Astrocyte of the spinal cord (primary cell): ENCODE results near the gene MLNR.
A peak's percentile ranks its signal among the peaks of the same experiment; 100 is the strongest.

Experiments
- DNase-seq: peaks from one replicate; pipeline ENCODE4 v3.0.0; 2011; ENCODE audit warnings: low read depth, low spot score
- H3K4me3 ChIP-seq: 2 replicates; pipeline ENCODE4 v1.5.1; 2011; ENCODE audit warnings: low read depth, mild to moderate bottlenecking, low read length, moderate library complexity
- in situ Hi-C: cut with HindIII; loops from 2 replicates; pipeline ENCODE4 v1.10.0; 2017; ENCODE audit warnings: low sequenced_read_pairs
- TF ChIP-seq, protein P1 (sequence below): IDR thresholded peaks from 2 replicates; pipeline ENCODE4 v1.5.1; 2012; ENCODE audit warnings: low read depth, mild to moderate bottlenecking, low read length, inconsistent platforms

The MLNR gene

DNA sequence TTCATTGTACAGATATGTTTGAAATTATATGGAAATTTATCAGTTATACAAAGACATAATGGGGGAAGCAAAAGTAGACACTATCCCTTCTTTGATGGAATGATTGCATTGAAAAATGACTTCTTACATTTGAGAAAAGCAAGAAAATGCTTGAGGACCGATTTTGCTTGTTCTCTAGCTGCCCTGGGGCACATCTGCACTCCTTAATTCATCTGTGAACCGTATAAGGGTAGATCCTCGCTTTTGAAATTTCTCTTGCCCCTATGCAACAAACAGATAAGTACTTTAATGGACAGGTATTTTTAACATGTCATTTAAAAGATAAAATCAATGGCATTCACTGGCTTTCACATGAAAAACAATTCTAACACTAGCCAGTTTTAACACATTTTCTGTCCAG, 13.5 kb upstream of the MLNR start:
- in situ Hi-C loops = no loop called here
- TF ChIP-seq, protein P1, sequence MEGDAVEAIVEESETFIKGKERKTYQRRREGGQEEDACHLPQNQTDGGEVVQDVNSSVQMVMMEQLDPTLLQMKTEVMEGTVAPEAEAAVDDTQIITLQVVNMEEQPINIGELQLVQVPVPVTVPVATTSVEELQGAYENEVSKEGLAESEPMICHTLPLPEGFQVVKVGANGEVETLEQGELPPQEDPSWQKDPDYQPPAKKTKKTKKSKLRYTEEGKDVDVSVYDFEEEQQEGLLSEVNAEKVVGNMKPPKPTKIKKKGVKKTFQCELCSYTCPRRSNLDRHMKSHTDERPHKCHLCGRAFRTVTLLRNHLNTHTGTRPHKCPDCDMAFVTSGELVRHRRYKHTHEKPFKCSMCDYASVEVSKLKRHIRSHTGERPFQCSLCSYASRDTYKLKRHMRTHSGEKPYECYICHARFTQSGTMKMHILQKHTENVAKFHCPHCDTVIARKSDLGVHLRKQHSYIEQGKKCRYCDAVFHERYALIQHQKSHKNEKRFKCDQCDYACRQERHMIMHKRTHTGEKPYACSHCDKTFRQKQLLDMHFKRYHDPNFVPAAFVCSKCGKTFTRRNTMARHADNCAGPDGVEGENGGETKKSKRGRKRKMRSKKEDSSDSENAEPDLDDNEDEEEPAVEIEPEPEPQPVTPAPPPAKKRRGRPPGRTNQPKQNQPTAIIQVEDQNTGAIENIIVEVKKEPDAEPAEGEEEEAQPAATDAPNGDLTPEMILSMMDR = no peak
- H3K4me3 ChIP-seq = no peak overlapping the region
- no peak for DNase-seq

DNA sequence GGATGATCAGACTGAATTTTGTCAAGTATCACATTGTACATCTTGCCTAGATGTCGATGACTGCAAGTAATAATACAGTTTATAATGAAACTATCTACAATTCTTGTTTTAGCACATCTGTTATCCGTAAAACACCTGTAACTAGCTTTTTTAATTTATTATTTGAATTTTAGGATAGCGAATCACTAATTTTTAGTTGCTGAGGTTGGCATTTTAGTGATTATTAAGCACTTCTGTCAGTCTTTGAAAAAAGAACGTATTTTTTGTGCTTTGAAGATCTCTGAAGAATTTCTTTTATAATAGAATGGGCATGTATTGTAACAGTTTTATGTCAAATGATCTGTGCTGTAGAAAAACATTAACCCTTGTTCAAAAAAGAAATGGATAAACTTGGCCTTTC, 11.5 kb upstream of the MLNR start:
- TF ChIP-seq, protein P1 = no peak
- in situ Hi-C loops = no loop called here
- no peak overlapping the region for H3K4me3 ChIP-seq
- DNase-seq = no peak

DNA sequence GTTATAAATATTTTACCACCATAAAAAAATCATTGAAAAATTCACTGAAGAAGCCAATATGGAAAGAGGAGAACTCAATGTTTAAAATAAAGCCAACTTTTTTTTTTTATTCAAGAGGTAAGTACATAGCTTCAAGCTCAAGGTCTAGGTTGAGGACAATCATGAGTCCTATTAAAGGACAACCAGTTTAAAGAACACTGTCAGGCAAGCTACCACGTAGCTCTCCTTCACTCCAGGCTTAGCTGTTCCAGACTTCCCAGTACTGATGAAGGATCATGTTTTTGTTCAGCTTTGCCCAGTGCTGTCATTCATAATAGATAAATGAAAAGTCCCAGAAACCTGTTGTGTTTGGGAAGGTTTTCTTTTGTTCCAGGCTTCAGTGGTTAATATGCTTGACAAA, 10.0 kb upstream of the MLNR start:
- no peak for DNase-seq
- in situ Hi-C loops = no loop called here
- H3K4me3 ChIP-seq = no peak overlapping the region
- TF ChIP-seq, protein P1 = no peak

DNA sequence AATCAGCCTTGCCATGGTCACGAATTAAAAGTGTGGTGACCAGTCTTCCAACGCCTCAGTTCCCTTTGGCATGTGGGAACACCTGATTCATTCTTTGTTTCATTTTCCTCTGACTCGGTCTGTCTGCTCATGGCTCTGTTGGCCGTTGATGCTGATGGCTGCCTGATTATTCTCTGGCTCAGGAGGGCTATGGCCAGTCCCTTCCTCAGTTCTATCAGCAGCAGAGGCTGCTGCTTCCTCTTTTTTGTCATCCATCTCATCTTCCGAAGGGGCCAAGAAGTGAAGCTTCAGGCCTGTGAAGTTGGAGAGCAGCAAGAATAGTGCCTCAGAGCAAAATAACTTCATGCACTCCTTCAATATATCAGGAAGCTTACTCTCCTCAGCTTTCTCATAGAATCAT, 9.5 kb upstream of the MLNR start:
- H3K4me3 ChIP-seq = no peak overlapping the region
- in situ Hi-C loops = no loop called here
- no peak for DNase-seq
- TF ChIP-seq, protein P1 = no peak

DNA sequence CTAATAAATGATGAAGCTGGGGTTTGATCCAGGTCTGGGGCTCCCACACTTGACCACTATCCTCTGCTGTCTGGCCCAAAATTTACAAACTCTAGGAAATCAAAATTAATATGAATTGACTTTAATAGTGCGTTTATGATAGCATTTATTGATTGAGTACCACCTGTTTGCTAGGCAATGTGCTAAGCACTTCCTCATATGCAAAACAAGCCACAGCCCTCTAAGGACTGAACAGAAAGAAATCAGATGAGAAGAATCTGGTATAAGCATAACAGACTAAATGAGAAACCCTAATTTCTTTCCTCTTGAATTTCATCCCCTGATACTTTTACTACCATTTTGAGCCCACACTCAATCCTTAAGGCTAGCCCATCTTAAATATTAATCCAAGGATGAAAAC, 6.6 kb upstream of the MLNR start:
- H3K4me3 ChIP-seq = no peak overlapping the region
- TF ChIP-seq, protein P1 = no peak
- no peak for DNase-seq
- in situ Hi-C loops = no loop called here

DNA sequence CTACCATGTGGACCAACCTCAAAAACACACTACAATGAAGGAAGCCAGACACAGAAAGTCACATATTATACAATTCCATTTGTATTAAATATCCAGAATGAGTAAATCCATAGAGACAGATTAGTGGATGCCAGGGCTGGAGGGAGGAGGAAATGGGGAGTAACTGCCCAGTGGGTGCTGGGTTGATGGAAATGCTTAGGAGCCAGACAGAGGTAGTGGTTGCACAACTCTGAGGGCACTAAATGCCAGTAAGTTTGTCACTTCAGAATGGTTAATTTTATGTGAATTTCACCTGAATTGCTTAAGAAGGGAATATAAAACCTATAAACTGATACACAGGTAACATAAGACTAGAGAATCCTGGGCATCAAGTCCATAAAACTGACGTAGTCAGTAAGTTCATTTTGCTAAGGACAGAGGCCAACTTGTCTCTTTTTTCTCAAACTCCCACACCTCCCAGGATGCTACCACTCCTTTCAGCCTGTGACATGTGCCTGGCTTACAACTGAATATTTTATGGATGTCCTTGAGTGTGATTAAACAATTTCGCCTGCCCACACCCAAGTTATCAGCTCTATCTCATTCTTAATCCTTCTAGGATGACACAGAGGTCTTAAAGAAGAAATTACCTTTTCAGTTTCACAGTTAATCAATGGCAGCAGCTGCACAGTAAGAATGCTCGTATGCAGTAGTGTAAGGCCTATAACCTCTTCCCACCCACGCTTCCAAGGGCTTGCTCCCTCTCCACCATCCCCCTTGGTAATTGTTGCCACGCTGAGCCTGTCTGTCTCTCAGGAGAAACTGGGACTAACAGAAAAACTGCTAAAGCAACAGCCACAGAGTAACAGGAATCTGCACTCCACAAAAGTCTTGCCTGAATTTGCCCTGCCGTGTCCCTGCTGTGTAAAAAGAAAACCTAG, 5.9 kb upstream of the MLNR start:
- TF ChIP-seq, protein P1 = no peak

More for the DNA sequence above, 5.9 kb upstream of the MLNR start:
- in situ Hi-C loops = no loop called here
- H3K4me3 ChIP-seq = no peak overlapping the region
- peak; percentile 2 for DNase-seq
